ENCODE measurements around the gene UBE3B. TPM values are rescaled to one million over a fixed set of nuclear protein-coding genes. Genes with fewer than 3 reads are reported as not detected.

The UBE3B gene
- total RNA-seq, 4 donors from 2014 or later, result 34.4 to 73.0 (median 71.6) TPM

GRCh38 chr12:109571773-109572505 is 94.5 kb downstream of the UBE3B start:
- H3K4me1 ChIP-seq, result peaks cover 7 to 18% (median 13%) of the 10 kb centered on the region in 4 donors
- 78 to 79% methylated on average over 5 of the region's 5 CpGs for whole genome bisulfite sequencing, 2 donors (ENCODE audit: low coverage in 1 of 2)
- TF ChIP-seq POLR2A (IDR thresholded peaks at IDR 0.05) (no peak), EP300 (IDR thresholded peaks at IDR 0.05; ENCODE audit: low read depth) (no peak), POLR2AphosphoS5 (IDR thresholded peaks at IDR 0.05) (no peak), CTCF (IDR thresholded peaks at IDR 0.05) (no peak)
- peaks cover 0 to 7% (median 2%) of the 10 kb centered on the region in 4 donors for H3K36me3 ChIP-seq
- DNase-seq, result no peak
- in situ Hi-C loops (cut with MboI; ENCODE audit: low pct_ligation_motif_present in 1 of 4, low pct_unique_long_range_greater_than_20kb in 1 of 4, low sequenced_read_pairs in 3 of 4) (no loop called here), intact Hi-C loops (cut with DNase I; ENCODE audit: low total_unique reads) (no loop called here)
- H3K27ac ChIP-seq, result no peak overlapping the region
- H3K4me3 ChIP-seq, result no peak overlapping the region
- H3K9me3 ChIP-seq, result no peaks in the 10 kb centered on the region
- no peaks in the 10 kb centered on the region for H3K27me3 ChIP-seq

- TF ChIP-seq EP300 (IDR thresholded peaks at IDR 0.05; ENCODE audit: low read depth) (no peak), CTCF (IDR thresholded peaks at IDR 0.05) (no peak), POLR2AphosphoS5 (IDR thresholded peaks at IDR 0.05) (no peak), POLR2A (IDR thresholded peaks at IDR 0.05) (no peak)
- WGBS, 2 donors (ENCODE audit: low coverage in 1 of 2), result 69 to 86% methylated on average over 2 to 3 of the region's 3 CpGs
- peak overlapping the region in 3 of 4 donors; percentile 81 to 93 (median 85) for H3K27ac ChIP-seq
- H3K27me3 ChIP-seq, result no peaks in the 10 kb centered on the region
- intact Hi-C loops (cut with DNase I; ENCODE audit: low total_unique reads) (no loop called here), in situ Hi-C loops (cut with MboI; ENCODE audit: low pct_ligation_motif_present in 1 of 4, low pct_unique_long_range_greater_than_20kb in 1 of 4, low sequenced_read_pairs in 3 of 4) (no loop called here)
- H3K4me3 ChIP-seq, result peak overlapping the region in 3 of 4 donors; percentile 71 to 83 (median 72)
- peaks cover 7 to 18% (median 13%) of the 10 kb centered on the region in 4 donors for H3K4me1 ChIP-seq
- peaks cover 0 to 10% (median 3%) of the 10 kb centered on the region in 4 donors for H3K36me3 ChIP-seq
- no peak for DNase-seq
- no peaks in the 10 kb centered on the region for H3K9me3 ChIP-seq
These were observed 95.0 kb downstream of the UBE3B start for GRCh38 chr12:109572506-109572845.

- DNase-seq, result peak; percentile 99
- peak within 1 kb of the TSS; percentile 55 to 83 (median 72) for H3K4me3 ChIP-seq
- TF ChIP-seq POLR2A (IDR thresholded peaks at IDR 0.05) (peak; percentile 79), CTCF (IDR thresholded peaks at IDR 0.05) (no peak), POLR2AphosphoS5 (IDR thresholded peaks at IDR 0.05) (peak; percentile 37 to 85 (median 80)), EP300 (IDR thresholded peaks at IDR 0.05; ENCODE audit: low read depth) (no peak)
- peak within 1 kb of the TSS; percentile 81 to 93 (median 85) for H3K27ac ChIP-seq
- peaks cover 7 to 18% (median 13%) of the 10 kb centered on the region in 4 donors for H3K4me1 ChIP-seq
- intact Hi-C loops (cut with DNase I; ENCODE audit: low total_unique reads), result no loop called here
- H3K36me3 ChIP-seq, result peaks cover 0 to 11% (median 3%) of the 10 kb centered on the region in 4 donors
- in situ Hi-C loops (cut with MboI; ENCODE audit: low pct_ligation_motif_present in 1 of 4, low pct_unique_long_range_greater_than_20kb in 1 of 4, low sequenced_read_pairs in 3 of 4), result no loop called here
- WGBS, 2 donors (ENCODE audit: low coverage in 1 of 2), result 1% methylated on average over 44 of the region's 74 CpGs; no CpG with 5 or more reads in 1 of the 2 donors
- H3K27me3 ChIP-seq, result no peaks in the 10 kb centered on the region
- H3K9me3 ChIP-seq, result no peaks in the 10 kb centered on the region
These were observed 95.8 kb downstream of the UBE3B start, which contains the start of the genes MMAB and MVK for GRCh38 chr12:109573029-109573913. Gene MMAB (minus strand): TSS chr12:109573504. CDS start chr12:109573480, 24 bp downstream. Gene MVK (plus strand): TSS chr12:109573794. CDS start chr12:109574823, 1,029 bp downstream.

GRCh38 chr12:109573914-109574244 is 96.4 kb downstream of the UBE3B start:
- peak overlapping the region; percentile 55 to 83 (median 72) for H3K4me3 ChIP-seq
- WGBS, 2 donors (ENCODE audit: low coverage in 1 of 2), result 2% methylated on average over 8 of the region's 13 CpGs; no CpG with 5 or more reads in 1 of the 2 donors
- H3K27me3 ChIP-seq, result no peaks in the 10 kb centered on the region
- H3K9me3 ChIP-seq, result no peaks in the 10 kb centered on the region
- intact Hi-C loops (cut with DNase I; ENCODE audit: low total_unique reads), result no loop called here
- no peak for TF ChIP-seq POLR2A (IDR thresholded peaks at IDR 0.05)
- no peak for TF ChIP-seq POLR2AphosphoS5 (IDR thresholded peaks at IDR 0.05)
- TF ChIP-seq EP300 (IDR thresholded peaks at IDR 0.05; ENCODE audit: low read depth), result no peak
- TF ChIP-seq CTCF (IDR thresholded peaks at IDR 0.05), result no peak
- H3K27ac ChIP-seq, result peak overlapping the region; percentile 69 to 93 (median 83)
- in situ Hi-C loops (cut with MboI; ENCODE audit: low pct_ligation_motif_present in 1 of 4, low pct_unique_long_range_greater_than_20kb in 1 of 4, low sequenced_read_pairs in 3 of 4), result no loop called here
- no peak for DNase-seq
- peaks cover 7 to 18% (median 13%) of the 10 kb centered on the region in 4 donors for H3K4me1 ChIP-seq
- H3K36me3 ChIP-seq, result peaks cover 0 to 17% (median 3%) of the 10 kb centered on the region in 4 donors
